HG03039 (cell line): ENCODE measurements around the gene B3GNT9.

Experiments
- ATAC-seq: cut with Tn5 transposase; IDR thresholded peaks from one replicate; pipeline ENCODE4 v1.9.1; 2021; ENCODE audit warnings: mild to moderate bottlenecking, moderate library complexity; ENCODE audit not compliant: unreplicated experiment

B3GNT9 gene

DNA sequence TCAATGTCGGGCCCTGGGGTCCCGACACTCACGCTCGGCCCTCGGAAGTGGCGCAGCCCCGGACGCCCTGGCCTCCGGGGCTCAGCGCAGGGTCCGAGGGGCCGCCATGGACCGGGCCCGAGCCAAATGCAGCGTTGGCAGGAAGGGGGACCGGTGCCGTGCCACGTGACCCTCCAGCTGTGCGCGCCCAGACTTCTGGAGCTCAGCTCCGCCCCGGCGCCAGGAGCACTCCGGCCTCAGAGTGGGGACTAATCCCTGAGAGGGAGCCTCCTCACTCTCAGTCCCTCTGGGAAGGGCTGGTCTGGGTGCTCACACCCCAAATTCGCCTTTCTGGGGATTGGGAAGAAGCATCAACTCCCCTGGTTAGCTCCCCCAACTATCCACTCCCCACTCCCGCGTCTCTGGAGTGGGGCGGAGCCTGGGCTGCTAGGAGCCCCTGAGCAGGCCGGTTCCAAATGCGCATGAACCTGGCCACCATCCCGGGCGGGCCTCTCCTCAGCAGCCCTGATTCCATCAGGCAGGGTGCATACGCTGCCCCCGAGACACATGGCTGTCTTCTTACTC lies at the start of gene B3GNT9:
B3GNT9 (minus strand) TSS at position 166 of the 564 bp plus-strand sequence. CDS start 513 bp downstream, outside the sequence.
- ATAC-seq, result peak; percentile 48

DNA sequence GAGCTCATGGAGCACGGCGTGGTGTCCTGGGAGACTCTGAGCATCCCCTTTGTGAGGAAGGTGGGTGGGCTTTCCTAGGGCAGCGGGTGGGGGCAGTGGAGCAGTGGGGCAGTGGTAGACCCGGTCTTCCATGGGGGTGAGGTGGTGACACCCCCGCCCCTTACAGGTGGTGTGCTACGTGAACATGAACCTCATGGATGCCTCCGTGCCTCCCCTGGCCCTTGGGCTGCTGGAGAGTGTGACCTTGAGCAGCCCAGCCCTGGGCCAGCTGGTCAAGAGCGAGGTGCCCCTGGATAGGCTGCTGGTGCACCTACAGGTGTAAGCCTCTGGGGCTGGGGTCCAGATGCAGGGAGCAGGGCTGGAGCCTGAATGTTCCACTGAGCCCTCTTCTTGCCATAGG lies 49.7 kb upstream of the B3GNT9 start:
- ATAC-seq, result no peak

DNA sequence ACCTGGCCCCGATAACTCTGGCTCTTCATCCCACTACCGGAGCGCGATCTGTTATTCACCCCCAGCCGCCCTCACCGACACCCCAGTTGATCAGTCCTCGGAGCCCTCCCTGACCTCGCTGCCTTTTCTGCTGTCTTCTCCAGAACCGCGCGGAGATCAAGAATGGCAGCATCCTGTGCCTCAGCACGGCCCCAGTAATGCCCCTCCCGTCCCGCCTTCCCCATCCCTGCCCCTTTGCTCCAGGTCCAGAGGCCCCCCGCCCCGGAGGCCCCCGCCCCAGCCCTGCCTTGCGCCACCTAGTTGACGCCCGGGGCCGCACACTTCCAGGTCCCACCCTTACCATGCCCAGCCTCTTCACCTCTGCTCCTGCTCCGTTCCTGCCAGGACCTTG lies 49.0 kb upstream of the B3GNT9 start:
- ATAC-seq, result no peak

GRCh38 chr16:67199011-67199807 lies 48.4 kb upstream of the B3GNT9 start, which contains the start of gene ELMO3:
TSS of gene ELMO3 (plus strand) at chr16:67199131. CDS start at chr16:67199327, 196 bp downstream.
- no peak for ATAC-seq

- no peak for ATAC-seq
Observed at GRCh38 chr16:67198238-67198734, 47.5 kb upstream of the B3GNT9 start.

- no peak for ATAC-seq
Observed at GRCh38 chr16:67197704-67198103, 46.9 kb upstream of the B3GNT9 start.

GRCh38 chr16:67196881-67197280 lies 46.1 kb upstream of the B3GNT9 start:
- no peak for ATAC-seq

DNA sequence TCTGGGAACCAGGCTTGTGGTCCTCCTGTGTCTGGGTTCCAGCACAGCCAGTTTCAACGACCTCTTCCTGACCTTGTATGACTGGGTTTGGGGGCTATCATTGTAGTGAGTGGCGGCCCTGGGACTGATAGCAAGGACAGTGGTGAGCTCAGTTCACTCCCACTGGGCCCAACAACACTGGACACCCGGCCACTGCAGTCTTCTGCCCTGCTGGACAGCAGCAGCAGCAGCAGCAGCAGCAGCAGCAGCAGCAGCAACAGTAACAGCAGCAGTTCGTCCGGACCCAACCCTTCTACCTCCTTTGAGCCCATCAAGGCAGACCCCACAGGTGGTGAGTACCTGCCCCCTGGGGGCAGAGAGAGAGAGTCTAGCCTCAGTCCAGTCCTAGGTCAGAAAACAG lies 44.9 kb upstream of the B3GNT9 start:
- ATAC-seq, result no peak

GRCh38 chr16:67194260-67194659 lies 43.5 kb upstream of the B3GNT9 start:
- ATAC-seq, result no peak

DNA sequence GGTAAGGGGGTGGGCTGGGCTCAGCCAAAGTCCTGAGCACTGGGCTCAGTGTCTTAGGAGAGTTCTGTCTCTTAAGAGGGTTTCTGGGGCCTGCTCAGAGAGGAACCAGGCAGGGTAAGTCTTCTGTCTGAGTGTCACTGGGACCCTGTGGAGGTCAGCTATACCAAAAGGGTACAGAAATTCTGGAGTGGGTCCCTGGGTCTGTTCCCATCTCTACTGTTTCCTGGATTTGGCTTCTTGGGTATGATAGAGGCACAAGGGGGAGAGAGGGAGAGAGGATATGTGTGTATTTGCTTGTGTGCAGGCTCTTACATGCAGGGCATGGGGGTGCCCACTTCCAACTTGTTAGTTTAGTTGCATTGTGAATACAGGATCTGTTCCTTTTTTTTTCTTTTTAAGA lies 42.7 kb upstream of the B3GNT9 start:
- no peak for ATAC-seq

DNA sequence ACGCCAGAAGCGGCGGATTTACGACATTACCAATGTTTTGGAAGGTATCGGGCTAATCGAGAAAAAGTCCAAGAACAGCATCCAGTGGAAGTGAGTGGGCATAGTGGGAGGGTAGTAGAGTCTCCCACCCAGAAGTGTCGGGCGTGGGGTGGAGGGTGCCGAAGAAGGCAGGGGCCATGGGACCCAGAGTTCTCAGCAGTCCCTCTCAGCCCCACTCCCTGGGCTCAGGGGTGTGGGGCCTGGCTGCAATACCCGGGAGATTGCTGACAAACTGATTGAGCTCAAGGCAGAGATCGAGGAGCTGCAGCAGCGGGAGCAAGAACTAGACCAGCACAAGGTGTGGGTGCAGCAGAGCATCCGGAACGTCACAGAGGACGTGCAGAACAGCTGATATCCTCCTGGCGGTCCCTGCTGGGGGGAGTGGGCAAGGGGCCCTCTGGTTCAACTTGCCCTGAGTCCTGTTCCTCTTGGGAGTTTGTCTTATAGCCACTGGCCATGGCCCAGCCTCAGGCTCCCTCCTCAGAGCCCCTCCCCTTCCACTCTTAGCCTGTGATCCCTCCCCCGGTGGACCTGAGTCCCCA lies 42.1 kb upstream of the B3GNT9 start:
- ATAC-seq, result no peak

DNA sequence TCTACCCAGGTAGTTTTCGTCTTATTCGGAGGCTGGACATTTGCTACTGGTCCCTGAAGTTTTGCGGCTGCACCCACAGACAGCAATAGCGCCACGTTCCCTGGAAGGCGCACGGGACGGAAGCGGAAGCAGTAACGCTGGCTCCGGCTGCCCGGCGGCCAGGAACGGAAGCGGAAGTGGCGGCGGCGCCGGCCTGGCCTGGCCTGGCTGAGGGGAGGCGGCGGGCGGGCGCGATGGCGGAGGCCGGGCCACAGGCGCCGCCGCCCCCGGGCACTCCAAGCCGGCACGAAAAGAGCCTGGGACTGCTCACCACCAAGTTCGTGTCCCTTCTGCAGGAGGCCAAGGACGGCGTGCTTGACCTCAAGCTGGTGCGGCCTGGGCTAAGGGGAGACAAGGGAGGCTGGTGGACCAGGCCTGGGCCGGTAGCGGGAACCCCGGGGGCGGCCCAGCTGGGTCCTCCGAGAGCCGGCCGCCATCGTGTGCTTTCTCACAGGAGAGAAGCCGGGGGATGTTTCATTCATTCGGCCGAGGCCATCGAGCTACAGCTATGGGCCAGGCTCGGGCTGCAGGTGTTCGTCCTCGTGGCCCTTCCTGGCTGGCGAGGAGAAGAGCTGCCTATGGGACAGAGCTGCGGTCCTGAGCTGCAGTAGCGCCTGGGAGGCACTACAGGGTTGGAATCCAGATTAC lies 41.3 kb upstream of the B3GNT9 start, which contains the start of gene E2F4:
E2F4 (plus strand) TSS at position 161 of the 687 bp plus-strand sequence; CDS start at position 234, 73 bp downstream.
- ATAC-seq, result peak; percentile 77

- ATAC-seq, result no peak
Observed at GRCh38 chr16:67191411-67191994, 40.7 kb upstream of the B3GNT9 start.

DNA sequence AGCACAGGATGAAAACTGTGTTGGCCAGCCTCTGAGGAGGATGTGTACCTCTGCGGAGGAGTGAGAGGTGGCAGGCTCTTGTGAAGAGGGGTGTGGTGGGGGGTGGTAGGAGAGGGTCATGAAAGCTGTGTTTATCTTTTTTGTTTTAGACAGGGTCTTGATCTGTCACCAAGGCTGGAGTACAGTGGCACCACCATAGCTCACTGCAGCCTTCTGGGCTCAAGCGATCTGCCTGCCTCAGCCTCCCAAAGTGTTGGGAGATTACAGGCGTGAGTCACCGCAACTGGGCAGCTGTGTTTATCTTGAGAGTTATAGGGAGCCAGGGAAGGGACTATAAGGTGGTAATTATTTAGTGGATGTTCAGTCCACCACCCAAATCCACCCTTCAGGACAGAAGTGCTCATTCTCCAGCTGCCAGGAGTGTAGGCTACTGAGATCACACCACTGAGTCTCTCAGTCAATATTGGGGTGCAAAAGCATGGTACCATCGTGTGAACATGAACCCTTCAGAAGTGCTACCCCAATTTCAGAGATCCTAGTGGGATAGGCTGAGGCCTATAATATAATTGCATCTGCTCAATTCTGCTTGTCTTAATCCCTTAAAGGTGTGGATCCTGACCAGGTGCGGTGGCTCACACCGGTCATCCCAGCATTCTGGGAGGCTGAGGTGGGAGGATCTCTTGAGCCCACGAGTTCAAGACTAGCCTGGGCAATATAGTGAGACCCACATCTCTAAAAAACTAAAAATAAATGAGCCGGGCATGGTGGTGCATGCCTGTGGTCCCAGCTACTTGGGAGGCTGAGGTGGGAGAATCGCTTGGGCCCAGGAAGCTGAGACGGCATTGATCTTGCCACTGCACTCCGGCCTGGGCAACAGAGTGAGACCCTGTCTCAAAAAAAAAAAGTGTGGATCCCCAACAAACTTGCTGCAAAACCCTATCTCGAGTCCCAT lies 39.9 kb upstream of the B3GNT9 start:
- ATAC-seq, result no peak

- ATAC-seq, result no peak
Observed at GRCh38 chr16:67190041-67190440, 39.2 kb upstream of the B3GNT9 start, which contains the start of gene EXOC3L1. TSS of gene EXOC3L1 (minus strand) at chr16:67190136. CDS start at chr16:67189676, 460 bp downstream.

- ATAC-seq, result no peak
Observed at GRCh38 chr16:67188798-67189197, 38.0 kb upstream of the B3GNT9 start.

DNA sequence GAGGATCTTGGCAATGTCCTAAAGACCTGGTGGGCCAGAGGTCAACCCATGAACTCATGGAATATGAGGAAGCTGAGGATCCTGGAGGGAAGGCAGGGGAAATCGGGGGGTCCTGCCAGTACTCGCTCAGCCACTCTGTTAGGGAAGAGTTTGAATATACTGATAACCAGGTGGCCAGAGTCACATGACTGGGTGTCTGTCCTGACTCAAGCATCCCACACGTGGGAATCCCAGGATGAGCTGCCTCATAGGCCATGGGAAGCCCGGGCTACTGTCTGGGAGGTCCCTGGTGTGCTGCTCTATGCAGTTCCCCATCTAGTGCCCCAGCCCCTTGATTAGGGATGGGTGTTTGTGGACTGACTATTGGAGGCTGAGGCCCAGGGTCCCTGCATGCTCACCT lies 37.5 kb upstream of the B3GNT9 start:
- no peak for ATAC-seq

DNA sequence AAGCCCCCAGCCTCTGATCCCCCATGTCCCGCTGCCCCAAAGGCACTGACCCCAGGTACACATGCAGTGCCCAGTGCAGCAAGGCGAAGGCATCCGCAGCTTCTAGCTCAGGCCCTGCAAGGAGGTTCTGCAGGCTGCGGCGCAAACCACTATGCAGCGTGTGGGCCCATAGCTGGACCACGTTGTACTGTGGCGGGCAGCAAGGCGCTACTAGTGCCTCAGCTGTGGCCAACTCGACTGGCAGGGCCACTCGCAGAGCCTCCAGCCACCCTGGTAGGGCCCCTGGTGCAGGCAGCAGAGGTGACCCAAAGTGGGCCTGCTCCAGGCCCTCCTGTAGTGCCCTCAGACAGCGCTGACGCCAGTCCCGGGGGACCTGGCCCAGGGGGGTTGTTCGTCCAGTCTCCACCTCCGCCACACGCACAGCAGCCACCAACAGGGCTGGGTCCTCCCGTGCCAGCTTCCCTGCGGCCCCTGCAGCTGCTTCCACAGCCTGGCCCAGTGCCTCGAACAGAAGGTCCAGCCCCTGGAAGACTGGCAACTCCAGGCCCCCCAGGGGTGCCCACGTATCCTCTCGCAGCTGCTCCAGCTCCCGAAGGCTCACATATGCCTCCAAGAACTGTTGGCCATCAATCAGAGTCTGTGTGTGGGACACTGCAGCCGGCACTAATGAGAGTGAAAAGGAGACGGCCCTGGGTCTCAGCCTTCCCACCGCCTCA lies 36.5 kb upstream of the B3GNT9 start:
- ATAC-seq, result no peak

DNA sequence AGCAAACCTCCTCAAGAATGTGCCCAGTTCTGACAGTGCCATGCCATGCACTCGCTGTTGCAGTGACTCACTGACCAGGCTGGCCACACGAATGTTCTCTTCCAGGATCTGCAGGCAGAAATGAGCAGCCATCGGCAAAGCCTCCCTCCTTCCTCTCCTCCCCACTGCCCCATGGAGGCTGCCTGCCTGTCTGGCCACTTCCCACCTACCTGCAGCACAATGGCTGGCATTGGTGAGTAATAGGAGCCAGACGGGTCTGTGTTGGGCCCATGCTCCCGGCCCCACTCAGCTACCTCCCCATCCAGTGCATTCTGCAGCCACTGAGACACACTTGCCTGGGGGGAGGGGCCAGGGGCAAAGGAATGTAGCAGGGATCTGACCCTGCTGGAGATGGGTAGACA lies 35.8 kb upstream of the B3GNT9 start:
- no peak for ATAC-seq
